Measurements from ENCODE around the gene GRIN3A.

DNA sequence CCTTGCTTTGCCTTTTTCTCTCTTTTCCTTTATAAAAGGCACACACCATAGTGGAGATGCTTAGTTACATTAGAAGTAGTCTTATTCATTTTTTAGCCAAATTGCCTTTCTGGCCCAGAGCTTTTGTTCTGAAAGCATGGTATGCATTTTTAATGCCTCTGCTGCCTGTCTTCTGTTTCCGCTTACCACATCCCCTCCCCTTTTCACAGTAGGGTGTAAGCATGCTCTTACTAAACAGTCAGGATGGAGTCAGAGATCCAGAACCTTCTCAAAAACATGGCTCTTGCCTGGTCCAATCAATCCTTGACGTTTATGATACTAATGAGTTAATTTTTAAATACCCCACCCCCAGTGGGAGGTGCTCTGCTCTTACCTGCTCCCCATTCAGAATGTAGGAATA is 166.1 kb downstream of the GRIN3A start:
- TF ChIP-seq, protein P1, sequence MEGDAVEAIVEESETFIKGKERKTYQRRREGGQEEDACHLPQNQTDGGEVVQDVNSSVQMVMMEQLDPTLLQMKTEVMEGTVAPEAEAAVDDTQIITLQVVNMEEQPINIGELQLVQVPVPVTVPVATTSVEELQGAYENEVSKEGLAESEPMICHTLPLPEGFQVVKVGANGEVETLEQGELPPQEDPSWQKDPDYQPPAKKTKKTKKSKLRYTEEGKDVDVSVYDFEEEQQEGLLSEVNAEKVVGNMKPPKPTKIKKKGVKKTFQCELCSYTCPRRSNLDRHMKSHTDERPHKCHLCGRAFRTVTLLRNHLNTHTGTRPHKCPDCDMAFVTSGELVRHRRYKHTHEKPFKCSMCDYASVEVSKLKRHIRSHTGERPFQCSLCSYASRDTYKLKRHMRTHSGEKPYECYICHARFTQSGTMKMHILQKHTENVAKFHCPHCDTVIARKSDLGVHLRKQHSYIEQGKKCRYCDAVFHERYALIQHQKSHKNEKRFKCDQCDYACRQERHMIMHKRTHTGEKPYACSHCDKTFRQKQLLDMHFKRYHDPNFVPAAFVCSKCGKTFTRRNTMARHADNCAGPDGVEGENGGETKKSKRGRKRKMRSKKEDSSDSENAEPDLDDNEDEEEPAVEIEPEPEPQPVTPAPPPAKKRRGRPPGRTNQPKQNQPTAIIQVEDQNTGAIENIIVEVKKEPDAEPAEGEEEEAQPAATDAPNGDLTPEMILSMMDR (IDR thresholded peaks at IDR 0.05), result no peak
- no peak for TF ChIP-seq POLR2AphosphoS5 (IDR thresholded peaks at IDR 0.05)
- TF ChIP-seq EP300 (IDR thresholded peaks at IDR 0.05), result no peak
- TF ChIP-seq POLR2A (IDR thresholded peaks at IDR 0.05), result no peak
